Epithelial cell of proximal tubule (primary cell): ENCODE results near the gene RIN3. TPM values are rescaled to one million over a fixed set of nuclear protein-coding genes. Genes with fewer than 3 reads are reported as not detected.

Experiments
- DNase-seq: peaks from one replicate; pipeline ENCODE4 v3.0.0-alpha.2; 2011; ENCODE audit warnings: low read depth
- H3K4me3 ChIP-seq: 2 replicates; pipeline ENCODE4 v1.5.1; 2011; ENCODE audit warnings: low read depth, mild to moderate bottlenecking, low read length
- total RNA-seq: library from RNA; depleted of rRNA; stranded (reverse); fragments of >200 nt; gene quantifications from 2 replicates; pipeline ENCODE4 v1.2.3, GENCODE V29; 2015
- TF ChIP-seq, protein P1 (sequence below): conservative IDR thresholded peaks from 2 replicates; pipeline ENCODE4 v1.5.1; 2012; ENCODE audit warnings: low read depth, mild to moderate bottlenecking, low read length

The RIN3 gene
- total RNA-seq, 1 donor from 2014 or later: 7.4 TPM

DNA sequence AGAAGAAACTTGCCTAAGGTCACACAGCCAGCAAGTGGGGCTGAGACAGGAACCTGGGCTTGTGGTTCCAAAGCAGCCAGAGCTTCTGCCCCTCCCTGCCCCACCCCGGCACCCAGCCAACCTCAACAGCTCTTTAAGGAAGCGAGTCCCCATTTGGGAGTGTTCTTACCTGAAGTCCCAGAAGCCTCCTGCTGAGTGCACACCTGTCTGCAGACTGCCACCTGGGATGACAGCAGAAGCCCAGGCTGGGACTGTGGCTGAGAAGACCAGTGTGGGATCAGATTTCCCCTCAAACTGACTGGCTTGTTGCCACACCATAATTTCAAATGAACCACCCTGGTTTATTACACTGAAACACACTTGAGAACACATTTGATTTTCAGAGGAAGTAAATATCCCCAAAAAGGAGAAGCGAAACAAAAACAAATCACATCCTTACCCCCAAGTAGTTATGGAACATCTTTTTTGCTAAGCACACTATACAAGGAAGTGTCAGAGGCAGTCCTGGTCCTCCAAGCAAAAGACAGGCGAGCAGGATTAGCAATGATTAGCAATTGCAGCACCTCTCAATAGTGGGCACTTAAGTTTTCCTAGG lies 6.3 kb upstream of the RIN3 start:
- TF ChIP-seq, protein P1, sequence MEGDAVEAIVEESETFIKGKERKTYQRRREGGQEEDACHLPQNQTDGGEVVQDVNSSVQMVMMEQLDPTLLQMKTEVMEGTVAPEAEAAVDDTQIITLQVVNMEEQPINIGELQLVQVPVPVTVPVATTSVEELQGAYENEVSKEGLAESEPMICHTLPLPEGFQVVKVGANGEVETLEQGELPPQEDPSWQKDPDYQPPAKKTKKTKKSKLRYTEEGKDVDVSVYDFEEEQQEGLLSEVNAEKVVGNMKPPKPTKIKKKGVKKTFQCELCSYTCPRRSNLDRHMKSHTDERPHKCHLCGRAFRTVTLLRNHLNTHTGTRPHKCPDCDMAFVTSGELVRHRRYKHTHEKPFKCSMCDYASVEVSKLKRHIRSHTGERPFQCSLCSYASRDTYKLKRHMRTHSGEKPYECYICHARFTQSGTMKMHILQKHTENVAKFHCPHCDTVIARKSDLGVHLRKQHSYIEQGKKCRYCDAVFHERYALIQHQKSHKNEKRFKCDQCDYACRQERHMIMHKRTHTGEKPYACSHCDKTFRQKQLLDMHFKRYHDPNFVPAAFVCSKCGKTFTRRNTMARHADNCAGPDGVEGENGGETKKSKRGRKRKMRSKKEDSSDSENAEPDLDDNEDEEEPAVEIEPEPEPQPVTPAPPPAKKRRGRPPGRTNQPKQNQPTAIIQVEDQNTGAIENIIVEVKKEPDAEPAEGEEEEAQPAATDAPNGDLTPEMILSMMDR: no peak
- no peak for DNase-seq
- H3K4me3 ChIP-seq: no peak overlapping the region

DNA sequence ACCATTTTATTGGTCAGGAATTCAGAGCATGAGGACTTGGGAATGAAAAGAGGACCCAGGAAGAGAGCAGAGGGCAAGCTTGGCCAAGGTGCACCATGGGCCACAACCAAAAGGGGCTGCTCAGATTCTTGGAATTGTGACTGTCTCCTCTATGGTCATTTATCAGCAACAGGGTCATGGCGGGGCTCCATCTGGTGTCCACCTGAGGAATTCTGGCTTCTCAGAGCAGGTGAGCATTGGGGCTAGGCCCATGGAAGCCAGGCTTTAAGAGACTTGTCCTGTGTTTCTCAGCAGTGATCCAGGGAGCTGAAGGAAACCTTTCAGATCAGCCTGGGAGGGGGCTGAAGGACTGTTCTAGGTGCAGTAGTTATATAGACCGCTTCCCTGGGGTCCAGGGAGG lies 2.6 kb upstream of the RIN3 start:
- H3K4me3 ChIP-seq: no peak overlapping the region
- DNase-seq: no peak
- TF ChIP-seq, protein P1: no peak

- no peak overlapping the region for H3K4me3 ChIP-seq
- TF ChIP-seq, protein P1: no peak
- peak; percentile 82 for DNase-seq
These were observed 1.9 kb upstream of the RIN3 start for GRCh38 chr14:92511453-92512238.

- no peak for DNase-seq
- TF ChIP-seq, protein P1: no peak
- peak overlapping the region; percentile 72 for H3K4me3 ChIP-seq
These were observed 776 bp upstream of the RIN3 start for GRCh38 chr14:92512807-92513203.

GRCh38 chr14:92513966-92514843 lies 624 bp downstream of the RIN3 start:
- TF ChIP-seq, protein P1: no peak
- H3K4me3 ChIP-seq: peak overlapping the region; percentile 72
- DNase-seq: no peak

DNA sequence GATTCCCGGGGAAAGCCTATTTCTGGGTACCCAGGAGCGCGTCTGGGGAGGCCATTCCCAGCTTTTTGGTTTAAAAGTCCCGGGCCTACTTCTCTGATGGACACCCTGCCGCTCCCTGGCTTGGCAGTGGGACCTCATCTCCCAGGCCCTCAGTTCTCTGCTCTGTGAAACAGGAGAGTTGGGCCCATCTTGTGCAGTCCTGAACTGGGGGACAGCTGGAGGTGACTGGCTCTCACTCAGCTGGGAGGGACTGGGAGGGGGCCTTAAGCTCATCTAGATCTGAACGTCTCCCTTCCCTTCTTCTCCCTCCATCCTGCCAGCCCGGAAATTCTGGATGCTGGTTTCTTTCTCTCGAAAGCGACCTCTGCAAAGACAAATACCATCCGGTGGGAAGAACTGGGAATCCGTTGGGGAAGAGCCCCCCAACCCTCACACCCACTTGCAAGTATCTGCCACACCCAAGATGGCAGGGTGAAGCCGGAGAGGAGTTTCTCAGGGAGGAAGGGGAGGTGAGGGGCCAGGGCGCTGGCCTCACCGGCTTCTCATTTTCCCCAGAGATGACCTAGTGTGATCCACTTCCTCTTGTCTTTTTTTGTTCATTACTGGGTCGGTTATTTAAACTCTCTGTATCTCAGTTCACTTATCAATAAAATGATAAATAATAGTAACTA lies 1.4 kb downstream of the RIN3 start:
- no peak for DNase-seq
- TF ChIP-seq, protein P1: no peak
- H3K4me3 ChIP-seq: peak overlapping the region; percentile 72
